K562 (cell line): ENCODE results near the gene TMEM63C. TPM values are rescaled to one million over a fixed set of nuclear protein-coding genes. Genes with fewer than 3 reads are reported as not detected.

Experiments
- ATAC-seq: fragments of 200-7000 bp; cut with Tn5 transposase; 3 replicates; pipeline ENCODE4 v1.9.1; 2020; ENCODE audit warnings: moderate library complexity
- BruUV-seq: library from RNA; stranded (reverse); fragments of 400-500 nt; replicated peaks from 2 replicates; lab custom pipeline; 2021; lab: Mats Ljungman, UMichigan
- CTCF ChIA-PET: fragments of 300-600 bp; formaldehyde crosslinking; extraction: SDS; loops from one replicate; lab custom pipeline; 2021; ENCODE audit warnings: low intra/inter-chr PET ratio; lab: Yijun Ruan, JAX
- POLR2A ChIA-PET: fragments of 300-600, 350-650 bp; sonication (Branson Sonifier 250); formaldehyde crosslinking; extraction: SDS; loops from one replicate; lab custom pipeline; 2021; ENCODE audit warnings: antibody characterized with exemption, inconsistent platforms; lab: Yijun Ruan, JAX
- DNase-seq, 4 experiments: peaks; one replicate each; pipeline versions ENCODE4 v3.0.0 to v3.0.0-alpha.2; 2011 to 2018; ENCODE audit warnings: low spot score in 3 of 4, mixed read lengths in 3 of 4; ENCODE audit errors: extremely low read depth in 1 of 4
- FAIRE-seq: peaks from 2 replicates; lab custom pipeline; 2011; peaks lifted over from hg19 to GRCh38; lab: Jason Lieb, UNC
- H2AFZ ChIP-seq: 2 replicates; pipeline ENCODE4 v1.6.0; 2011; ENCODE audit warnings: low read depth, low read length, control low read depth, inconsistent platforms
- H3K27ac ChIP-seq: fragments of 200-600 bp; 3 replicates; pipeline ENCODE4 v1.8.0; 2011; ENCODE audit warnings: low read depth, mild to moderate bottlenecking, control low read depth, inconsistent platforms, low read length, moderate library complexity, mixed read lengths; ENCODE audit errors: extremely low read depth
- H3K27me3 ChIP-seq, 2 experiments: fragments of 300-600 bp in 1 of 2; 2 replicates in 1 of 2; 3 replicates in 1 of 2; pipeline versions ENCODE4 v1.6.0 to v1.8.0; 2011; ENCODE audit warnings: inconsistent platforms in 2 of 2, low read length in 2 of 2, mild to moderate bottlenecking in 1 of 2, mixed read lengths in 1 of 2, moderate library complexity in 1 of 2; ENCODE audit not compliant: control insufficient read depth in 2 of 2, insufficient read depth in 2 of 2
- H3K36me3 ChIP-seq: fragments of 300-600 bp; 3 replicates; pipeline ENCODE4 v1.8.0; 2011; ENCODE audit warnings: mild to moderate bottlenecking, low read length, inconsistent platforms; ENCODE audit not compliant: control insufficient read depth, insufficient read depth
- H3K4me1 ChIP-seq, 2 experiments: fragments of 200-600 bp in 1 of 2; replicated peaks in 1 of 2; 2 replicates in 1 of 2; 3 replicates in 1 of 2; pipeline versions ENCODE4 v1.5.1 to v1.8.0; 2011; ENCODE audit warnings: inconsistent platforms in 2 of 2, low read length in 2 of 2, mild to moderate bottlenecking in 1 of 2, mixed read lengths in 1 of 2, moderate library complexity in 1 of 2; ENCODE audit not compliant: control insufficient read depth in 2 of 2, insufficient read depth in 2 of 2
- H3K4me2 ChIP-seq: 2 replicates; pipeline ENCODE4 v1.6.1; 2011; ENCODE audit warnings: low read length, control low read depth, inconsistent platforms, mixed read lengths; ENCODE audit not compliant: insufficient read depth
- H3K4me3 ChIP-seq: fragments of 200-600 bp; sonication (generic), shearing (Covaris generic); 2 replicates; pipeline ENCODE4 v1.5.1; 2016; ENCODE audit warnings: control low read depth, inconsistent platforms
- H3K79me2 ChIP-seq: fragments of 200-600 bp; 3 replicates; pipeline ENCODE4 v1.8.0; 2011; ENCODE audit warnings: low read length, inconsistent platforms; ENCODE audit not compliant: control insufficient read depth, insufficient read depth
- H3K9ac ChIP-seq, 2 experiments: 2 replicates each; pipeline versions ENCODE4 v1.6.0 to v1.6.1; 2011; ENCODE audit warnings: low read depth in 2 of 2, low read length in 2 of 2, control low read depth in 1 of 2, inconsistent platforms in 1 of 2, mild to moderate bottlenecking in 1 of 2, mixed read lengths in 1 of 2; ENCODE audit not compliant: insufficient read depth in 1 of 2
- H3K9me1 ChIP-seq: one replicate; pipeline ENCODE4 v1.6.0; 2011; ENCODE audit warnings: inconsistent platforms, mild to moderate bottlenecking, low read length, moderate library complexity; ENCODE audit not compliant: control insufficient read depth, insufficient read depth
- H3K9me3 ChIP-seq: replicated peaks from 2 replicates; pipeline ENCODE4 v1.5.1; 2011; ENCODE audit warnings: low read depth, low read length, inconsistent platforms; ENCODE audit not compliant: control insufficient read depth, insufficient read depth
- H4K20me1 ChIP-seq: replicated peaks from 2 replicates; pipeline ENCODE4 v1.6.1; 2011; ENCODE audit warnings: low read length, inconsistent platforms, mixed read lengths; ENCODE audit not compliant: control insufficient read depth, insufficient read depth
- DNMT1 ChIP-seq: fragments of 450-650 bp; IDR thresholded peaks from 2 replicates; pipeline ENCODE4 v1.6.1; 2016; ENCODE audit warnings: antibody characterized with exemption, mild to moderate bottlenecking
- ETV1 ChIP-seq: fragments of 450-650 bp; conservative IDR thresholded peaks from 2 replicates; pipeline ENCODE4 v1.6.1; 2016; ENCODE audit warnings: missing genetic modification characterization, control low read depth, low read depth, missing compliant biosample characterization
- GATAD2B ChIP-seq: fragments of 450-650 bp; IDR thresholded peaks from 2 replicates; pipeline ENCODE4 v1.6.1; 2017; ENCODE audit warnings: mild to moderate bottlenecking, borderline replicate concordance
- RFX1 ChIP-seq: fragments of 450-650 bp; IDR thresholded peaks from 2 replicates; pipeline ENCODE4 v1.6.1; 2016; ENCODE audit warnings: mild to moderate bottlenecking, moderate library complexity
- SFPQ ChIP-seq: fragments of 200-400 bp; formaldehyde crosslinking; IDR thresholded peaks from 2 replicates; pipeline ENCODE4 v1.6.1; 2017; ENCODE audit warnings: mild to moderate bottlenecking, low read depth, low read length, moderate library complexity
- SMARCE1 ChIP-seq: fragments of 450-650 bp; IDR thresholded peaks from 2 replicates; pipeline ENCODE4 v1.7.1; 2016; ENCODE audit warnings: mild to moderate bottlenecking
- SRSF3 ChIP-seq: fragments of 200-400 bp; formaldehyde crosslinking; IDR thresholded peaks from 2 replicates; pipeline ENCODE4 v1.6.1; 2016; ENCODE audit warnings: mild to moderate bottlenecking, low read length, moderate library complexity; ENCODE audit not compliant: insufficient read depth
- STAT5B ChIP-seq: fragments of 250-450 bp; sonication (Bioruptor Pico); IDR thresholded peaks from 2 replicates; pipeline ENCODE4 v1.8.0; 2021; ENCODE audit warnings: mild to moderate bottlenecking, inconsistent platforms
- ZNF589 ChIP-seq: fragments of 200-800 bp; sonication (Bioruptor generic); IDR thresholded peaks from 2 replicates; pipeline ENCODE4 v1.6.1; 2016; ENCODE audit warnings: low read depth, missing genetic modification characterization, missing compliant biosample characterization
- WGBS: fragments of 100-300 bp; shearing (Covaris generic); methylation state at CpG from one replicate; pipeline ENCODE4 v1.1.6; 2016; ENCODE audit warnings: low coverage, mixed read lengths; ENCODE audit not compliant: insufficient coverage; ENCODE audit errors: missing lambda C conversion rate; 5-methylcytosine and 5-hydroxymethylcytosine counted together
- in situ Hi-C: fragments of 300-500 bp; cut with MboI; formaldehyde crosslinking; loops from 4 replicates; pipeline ENCODE4 v1.15.0; 2018; ENCODE audit warnings: inconsistent platforms, mixed read lengths
- intact Hi-C: fragments of 100-400 bp; cut with micrococcal nuclease; formaldehyde crosslinking; loops from 2 replicates; pipeline ENCODE4 v1.14.2; 2022
- polyA plus RNA-seq, 8 experiments: library from polyadenylated mRNA; depleted of rRNA in 4 of 8; stranded (reverse) in 5 of 8; unstranded in 3 of 8; fragments of >200 nt; fragmentation: Nextera tagmentation in 2 of 8; fragmentation: Illumina TruSeq in 1 of 8; extraction: Ambion mirVana in 2 of 8; extraction: Trizol in 1 of 8; gene quantifications; 2 replicates each; pipeline versions ENCODE4 v1.2.1 to v1.2.3, GENCODE V29; 2011 to 2014; ENCODE audit warnings: inconsistent platforms in 1 of 8, missing spikeins in 1 of 8
- total RNA-seq, 7 experiments: library from RNA; depleted of rRNA in 6 of 7; stranded (reverse); fragments of >200 nt in 6 of 7; fragmentation: Illumina TruSeq in 2 of 7; extraction: Trizol in 2 of 7; gene quantifications; 2 replicates each; pipeline versions ENCODE4 v1.2.1 to v1.2.3, GENCODE V29; 2011 to 2021; ENCODE audit warnings: low replicate concordance in 1 of 7

TMEM63C gene
- total and polyA plus RNA-seq, 9 of the 15 experiments (the other 6 are each of a cell fraction or from before 2014, with no cell fraction given), result 0.07 TPM; not detected in 8

GRCh38 chr14:77203611-77204458 lies 22.2 kb downstream of the TMEM63C start:
- no peaks in the 10 kb centered on the region for H3K4me1 ChIP-seq
- ChIA-PET POLR2A (interaction anchor here (1.2 kb wide), 1 partner anchor 19 kb away, joined by 4 read pairs; no protein-coding TSS in a partner anchor), CTCF (no interaction called here)
- no peak overlapping the region for H3K9ac ChIP-seq
- no peak overlapping the region for H2AFZ ChIP-seq
- no peaks in the 10 kb centered on the region for H3K9me1 ChIP-seq
- in situ Hi-C loops (no loop called here), intact Hi-C loops (no loop called here)
- H3K4me2 ChIP-seq, result no peak overlapping the region
- no peak for TF ChIP-seq RFX1
- no peak for TF ChIP-seq ZNF589 (CRISPR knock-in tag)
- TF ChIP-seq SMARCE1, result no peak
- no peak for TF ChIP-seq GATAD2B
- no peak for TF ChIP-seq STAT5B (CRISPR knock-in tag)
- TF ChIP-seq ETV1 (tag), result no peak
- TF ChIP-seq DNMT1, result no peak
- TF ChIP-seq SRSF3, result no peak
- no peak for TF ChIP-seq SFPQ
- H3K27me3 ChIP-seq, result peaks cover 2 to 33% of the 10 kb centered on the region in 2 experiments; a peak in 2 of 5 replicates
- DNase-seq (no peak), FAIRE-seq (no peak), ATAC-seq (no peak)
- no TSS peak for BruUV-seq
- H3K36me3 ChIP-seq, result no peaks in the 10 kb centered on the region
- no peak overlapping the region for H3K27ac ChIP-seq
- H4K20me1 ChIP-seq, result no peaks in the 10 kb centered on the region; the same call in 1 of the 2 replicates
- no peak overlapping the region for H3K4me3 ChIP-seq
- WGBS, result 0% methylated on average over 5 of the region's 5 CpGs
- H3K9me3 ChIP-seq, result no peaks in the 10 kb centered on the region
- no peaks in the 10 kb centered on the region for H3K79me2 ChIP-seq
